ENCODE results near the gene DCN. TPM values are rescaled to one million over a fixed set of nuclear protein-coding genes. Genes with fewer than 3 reads are reported as not detected.
"Not testable (repeated sequence)": the region's sequence is repeated elsewhere in the genome, so short reads cannot be mapped to it uniquely, and the experiment has no call there.

DCN gene
- total RNA-seq (ENCODE audit: insufficient read depth, low replicate concordance) = 3,642 TPM

GRCh38 chr12:91182636-91183455, at the start of gene DCN:
TSS of gene DCN (minus strand) at chr12:91182817. CDS start at chr12:91178552, 4,265 bp downstream.
- DNase-seq (ENCODE audit: low spot score) = peak; percentile 93

- no peak for DNase-seq (ENCODE audit: low spot score)
Measured at GRCh38 chr12:91230841-91231240, 48.2 kb upstream of the DCN start.

GRCh38 chr12:91226951-91227350, 44.3 kb upstream of the DCN start:
- no peak for DNase-seq (ENCODE audit: low spot score)

- DNase-seq (ENCODE audit: low spot score) = peak; percentile 91
Measured at GRCh38 chr12:91225316-91225715, 42.7 kb upstream of the DCN start.

GRCh38 chr12:91224401-91224800, 41.8 kb upstream of the DCN start:
- DNase-seq (ENCODE audit: low spot score) = peak; percentile 46

- no peak for DNase-seq (ENCODE audit: low spot score)
Measured at GRCh38 chr12:91222746-91223145, 40.1 kb upstream of the DCN start.

- DNase-seq (ENCODE audit: low spot score) = no peak
Measured at GRCh38 chr12:91219919-91220318, 37.3 kb upstream of the DCN start.

GRCh38 chr12:91219511-91219910, 36.9 kb upstream of the DCN start:
- peak; percentile 40 for DNase-seq (ENCODE audit: low spot score)

- DNase-seq (ENCODE audit: low spot score) = no peak
Measured at GRCh38 chr12:91216871-91217270, 34.3 kb upstream of the DCN start.

GRCh38 chr12:91215940-91216454, 33.4 kb upstream of the DCN start:
- no peak for DNase-seq (ENCODE audit: low spot score)

- DNase-seq (ENCODE audit: low spot score) = peak; percentile 83
Measured at GRCh38 chr12:91211866-91212265, 29.2 kb upstream of the DCN start.

- DNase-seq (ENCODE audit: low spot score) = no peak
Measured at GRCh38 chr12:91210618-91211017, 28.0 kb upstream of the DCN start.

- no peak for DNase-seq (ENCODE audit: low spot score)
Measured at GRCh38 chr12:91210144-91210543, 27.5 kb upstream of the DCN start.

- not testable (repeated sequence) for DNase-seq (ENCODE audit: low spot score)
Measured at GRCh38 chr12:91207301-91207700, 24.7 kb upstream of the DCN start.

- DNase-seq (ENCODE audit: low spot score) = no peak
Measured at GRCh38 chr12:91205811-91206210, 23.2 kb upstream of the DCN start.

GRCh38 chr12:91204421-91204820, 21.8 kb upstream of the DCN start:
- no peak for DNase-seq (ENCODE audit: low spot score)

- DNase-seq (ENCODE audit: low spot score) = no peak
Measured at GRCh38 chr12:91203610-91204009, 21.0 kb upstream of the DCN start.

- DNase-seq (ENCODE audit: low spot score) = no peak
Measured at GRCh38 chr12:91202390-91202789, 19.8 kb upstream of the DCN start.

- DNase-seq (ENCODE audit: low spot score) = no peak
Measured at GRCh38 chr12:91196436-91196835, 13.8 kb upstream of the DCN start.

- no peak for DNase-seq (ENCODE audit: low spot score)
Measured at GRCh38 chr12:91194500-91194899, 11.9 kb upstream of the DCN start.

GRCh38 chr12:91191513-91192111, 9.0 kb upstream of the DCN start:
- peak; percentile 69 for DNase-seq (ENCODE audit: low spot score)

- peak; percentile 86 for DNase-seq (ENCODE audit: low spot score)
Measured at GRCh38 chr12:91189516-91189915, 6.9 kb upstream of the DCN start.

GRCh38 chr12:91188778-91189177, 6.2 kb upstream of the DCN start:
- no peak for DNase-seq (ENCODE audit: low spot score)

Measured in umbilical cord (tissue), 2 donors.